Measurements from ENCODE around the gene MAP2K1. TPM values are rescaled to one million over a fixed set of nuclear protein-coding genes. Genes with fewer than 3 reads are reported as not detected.

Gene MAP2K1
- total RNA-seq, 1 experiment from 2014 or later, result 68.4 TPM

- DNase-seq (ENCODE audit: low read depth), result no peak
Observed at GRCh38 chr15:66503780-66504562, 117.3 kb downstream of the MAP2K1 start.

- peak; percentile 89 for DNase-seq (ENCODE audit: low read depth)
Observed at GRCh38 chr15:66504563-66505429, 118.1 kb downstream of the MAP2K1 start, which contains the start of the genes RPL4 and ZWILCH. Gene RPL4 (minus strand): TSS chr15:66504855. CDS start chr15:66504790, 65 bp downstream. Gene ZWILCH (plus strand): TSS chr15:66505326. CDS start chr15:66505339, 13 bp downstream.

- peak; percentile 73 for DNase-seq (ENCODE audit: low read depth)
Observed at GRCh38 chr15:66505430-66505811, 118.7 kb downstream of the MAP2K1 start.

- DNase-seq (ENCODE audit: low read depth), result no peak
Observed at GRCh38 chr15:66505818-66506217, 119.1 kb downstream of the MAP2K1 start.

GRCh38 chr15:66508293-66508883 lies 121.7 kb downstream of the MAP2K1 start:
- no peak for DNase-seq (ENCODE audit: low read depth)

- no peak for DNase-seq (ENCODE audit: low read depth)
Observed at GRCh38 chr15:66514586-66514985, 127.9 kb downstream of the MAP2K1 start.

GRCh38 chr15:66515901-66516322 lies 129.2 kb downstream of the MAP2K1 start:
- peak; percentile 12 for DNase-seq (ENCODE audit: low read depth)

- no peak for DNase-seq (ENCODE audit: low read depth)
Observed at GRCh38 chr15:66523926-66524325, 137.2 kb downstream of the MAP2K1 start.

- no peak for DNase-seq (ENCODE audit: low read depth)
Observed at GRCh38 chr15:66524838-66525237, 138.1 kb downstream of the MAP2K1 start.

GRCh38 chr15:66535056-66535455 lies 148.3 kb downstream of the MAP2K1 start:
- no peak for DNase-seq (ENCODE audit: low read depth)

Other genes starting within 250 kb of the MAP2K1 start
- gene MEGF11, start 133.2 kb upstream of the MAP2K1 start, total RNA-seq (2014; rRNA removed), result not detected in 2 replicates
- gene DIS3L, start 93.3 kb upstream of the MAP2K1 start, total RNA-seq (2014; rRNA removed), result 26.9 and 34.8 TPM in 2 replicates
- 19.6 and 23.2 TPM in 2 replicates for gene TIPIN, start 30.2 kb upstream of the MAP2K1 start, total RNA-seq (2014; rRNA removed)
- 14.5 and 17.6 TPM in 2 replicates for gene SNAPC5, start 110.8 kb downstream of the MAP2K1 start, total RNA-seq (2014; rRNA removed)
- gene RPL4, start 117.9 kb downstream of the MAP2K1 start, total RNA-seq (2014; rRNA removed), result 4,112 and 6,708 TPM in 2 replicates
- gene ZWILCH, start 118.4 kb downstream of the MAP2K1 start, total RNA-seq (2014; rRNA removed), result 44.9 and 51.1 TPM in 2 replicates
- 0.11 TPM in 1 of 2 replicates, not detected in the other for gene LCTL, start 179.1 kb downstream of the MAP2K1 start, total RNA-seq (2014; rRNA removed)

All from LHCN-M2 (cell line).